ENCODE measurements around the gene CLASRP.

GRCh38 chr19:45025264-45025663, 13.6 kb upstream of the CLASRP start:
- TF ChIP-seq CTCF (IDR thresholded peaks at IDR 0.05) (no peak), POLR2A (IDR thresholded peaks at IDR 0.05) (no peak)
